OCI-LY1 (cell line): ENCODE measurements around the gene C1orf56.

Source experiments
- H2AFZ ChIP-seq: fragments of 200-600 bp; sonication (generic), shearing (Covaris generic); 2 replicates; pipeline ENCODE4 v1.6.0; 2014; ENCODE audit warnings: antibody characterized with exemption, mild to moderate bottlenecking, low read length
- H3F3A ChIP-seq: fragments of 200-600 bp; sonication (generic), shearing (Covaris generic); 2 replicates; pipeline ENCODE4 v1.6.0; 2014; ENCODE audit warnings: mild to moderate bottlenecking, antibody characterized with exemption, low read length, moderate library complexity; ENCODE audit not compliant: insufficient read depth
- H3K27ac ChIP-seq: fragments of 200-600 bp; sonication (generic); 2 replicates; pipeline ENCODE4 v1.5.1; 2014; ENCODE audit warnings: low read length, mixed run types, mild to moderate bottlenecking, low read depth; ENCODE audit not compliant: poor library complexity, severe bottlenecking
- H3K27me3 ChIP-seq: fragments of 200-600 bp; sonication (generic); 2 replicates; pipeline ENCODE4 v1.6.0; 2014; ENCODE audit warnings: antibody characterized with exemption, mild to moderate bottlenecking, low read length, moderate library complexity; ENCODE audit not compliant: insufficient read depth
- H3K36me3 ChIP-seq: fragments of 200-600 bp; sonication (generic); 2 replicates; pipeline ENCODE4 v1.6.1; 2014; ENCODE audit warnings: mild to moderate bottlenecking, antibody characterized with exemption, low read length, moderate library complexity, mixed read lengths; ENCODE audit not compliant: insufficient read depth
- H3K4me1 ChIP-seq: fragments of 200-600 bp; sonication (generic); 2 replicates; pipeline ENCODE4 v1.5.1; 2014; ENCODE audit warnings: mild to moderate bottlenecking, low read length, moderate library complexity; ENCODE audit not compliant: insufficient read depth, severe bottlenecking
- H3K4me2 ChIP-seq: fragments of 200-600 bp; sonication (generic), shearing (Covaris generic); 2 replicates; pipeline ENCODE4 v1.6.1; 2014; ENCODE audit warnings: low read length
- H3K4me3 ChIP-seq: fragments of 200-600 bp; sonication (generic); 2 replicates; pipeline ENCODE4 v1.5.1; 2014; ENCODE audit warnings: low read length, low read depth, mild to moderate bottlenecking, mixed read lengths; ENCODE audit not compliant: poor library complexity, severe bottlenecking
- H3K79me2 ChIP-seq: fragments of 200-600 bp; shearing (Covaris generic); 2 replicates; pipeline ENCODE4 v1.6.1; 2016; ENCODE audit warnings: mixed run types, low read length, mixed read lengths; ENCODE audit not compliant: insufficient read depth
- H3K9ac ChIP-seq: fragments of 200-600 bp; sonication (generic), shearing (Covaris generic); 2 replicates; pipeline ENCODE4 v1.6.1; 2014; ENCODE audit warnings: mild to moderate bottlenecking, low read length, mixed read lengths
- H3K9me2 ChIP-seq: fragments of 200-600 bp; sonication (generic), shearing (Covaris generic); 2 replicates; pipeline ENCODE4 v1.6.1; 2014; ENCODE audit warnings: low read depth, mild to moderate bottlenecking, low read length, mixed read lengths
- H3K9me3 ChIP-seq: fragments of 200-600 bp; shearing (Covaris generic); 2 replicates; pipeline ENCODE4 v1.6.1; 2014; ENCODE audit warnings: low read length, mixed read lengths
- H4K20me1 ChIP-seq: fragments of 200-600 bp; sonication (generic), shearing (Covaris generic); 2 replicates; pipeline ENCODE4 v1.6.0; 2016; ENCODE audit warnings: mild to moderate bottlenecking, low read length; ENCODE audit not compliant: insufficient read depth
- CTCF ChIP-seq: fragments of 200-600 bp; sonication (generic), shearing (Covaris generic); IDR thresholded peaks from 2 replicates; pipeline ENCODE4 v1.5.1; 2017; ENCODE audit warnings: mild to moderate bottlenecking, antibody characterized with exemption, low read length, moderate library complexity, mixed read lengths
- EZH2 ChIP-seq: fragments of 200-600 bp; sonication (generic), shearing (Covaris generic); IDR thresholded peaks from 2 replicates; pipeline ENCODE4 v1.8.0; 2017; ENCODE audit warnings: borderline replicate concordance, mixed run types, mild to moderate bottlenecking, antibody characterized with exemption, low read length, moderate library complexity, mixed read lengths

The C1orf56 gene

GRCh38 chr1:151067185-151067584, 19.6 kb downstream of the C1orf56 start:
- Histone ChIP-seq H4K20me1 (no peaks in the 10 kb centered on the region), H3K4me1 (peaks cover 24% of the 10 kb centered on the region), H3K9me2 (no peaks in the 10 kb centered on the region), H3K4me3 (no peak overlapping the region), H3K27ac (no peak overlapping the region), H3K79me2 (no peaks in the 10 kb centered on the region), H3K36me3 (no peaks in the 10 kb centered on the region), H2AFZ (no peak overlapping the region), H3K4me2 (no peak overlapping the region), H3K9ac (no peak overlapping the region), H3K9me3 (no peaks in the 10 kb centered on the region), H3F3A (0 out of 2 replicates have a peak, but pooled peaks cover 11% of the 10 kb centered on the region), H3K27me3 (no peaks in the 10 kb centered on the region)
- TF ChIP-seq CTCF: no peak
- TF ChIP-seq EZH2: no peak

GRCh38 chr1:151069103-151069486, 21.5 kb downstream of the C1orf56 start:
- Histone ChIP-seq H2AFZ (no peak overlapping the region), H4K20me1 (no peaks in the 10 kb centered on the region), H3K9me3 (no peaks in the 10 kb centered on the region), H3K36me3 (no peaks in the 10 kb centered on the region), H3K27ac (peak overlapping the region; percentile 94), H3K27me3 (no peaks in the 10 kb centered on the region), H3K4me2 (peak overlapping the region; percentile 74), H3K4me1 (peaks cover 24% of the 10 kb centered on the region), H3F3A (0 out of 2 replicates have a peak, but pooled peaks cover 11% of the 10 kb centered on the region), H3K79me2 (no peaks in the 10 kb centered on the region), H3K9me2 (no peaks in the 10 kb centered on the region), H3K4me3 (peak overlapping the region; percentile 82), H3K9ac (peak overlapping the region; percentile 97; the same call in 1 of the 2 replicates)
- TF ChIP-seq EZH2 (no peak), CTCF (no peak)

- H3K4me1 ChIP-seq: peaks cover 24% of the 10 kb centered on the region
- H3K79me2 ChIP-seq: no peaks in the 10 kb centered on the region
- no peak within 1 kb of the TSS for H2AFZ ChIP-seq
- peak within 1 kb of the TSS; percentile 94 for H3K27ac ChIP-seq
- no peaks in the 10 kb centered on the region for H3K36me3 ChIP-seq
- H4K20me1 ChIP-seq: no peaks in the 10 kb centered on the region
- TF ChIP-seq CTCF (peak; percentile 85), EZH2 (no peak)
- no peaks in the 10 kb centered on the region for H3K27me3 ChIP-seq
- no peaks in the 10 kb centered on the region for H3K9me3 ChIP-seq
- H3K9ac ChIP-seq: peak within 1 kb of the TSS; percentile 97
- H3K9me2 ChIP-seq: no peaks in the 10 kb centered on the region
- H3K4me3 ChIP-seq: peak within 1 kb of the TSS; percentile 82
- H3F3A ChIP-seq: 0 out of 2 replicates have a peak, but pooled peaks cover 11% of the 10 kb centered on the region
- peak within 1 kb of the TSS; percentile 74 for H3K4me2 ChIP-seq
Observed at GRCh38 chr1:151070474-151071276, 23.1 kb downstream of the C1orf56 start, which contains the start of gene GABPB2. GABPB2 (plus strand) TSS chr1:151070761; CDS start chr1:151088190, 17,429 bp downstream.
